HepG2 (cell line): ENCODE measurements around the gene KCTD13. TPM values are rescaled to one million over a fixed set of nuclear protein-coding genes. Genes with fewer than 3 reads are reported as not detected.

Source experiments
- BRCA1 ChIP-seq: sonication (generic); formaldehyde crosslinking; IDR thresholded peaks from 2 replicates; pipeline ENCODE4 v1.4.0; 2020; ENCODE audit warnings: missing genetic modification reagents
- FUBP1 ChIP-seq: sonication (generic); formaldehyde crosslinking; IDR thresholded peaks from 2 replicates; pipeline ENCODE4 v1.5.1; 2020; ENCODE audit warnings: missing genetic modification reagents, mild to moderate bottlenecking, borderline replicate concordance
- KLF9 ChIP-seq: IDR thresholded peaks from 2 replicates; pipeline ENCODE4 v1.6.1; 2016; ENCODE audit warnings: low read depth
- MED13 ChIP-seq: sonication (generic); formaldehyde crosslinking; IDR thresholded peaks from 2 replicates; pipeline ENCODE4 v1.5.0; 2020; ENCODE audit warnings: missing genetic modification reagents
- MEIS2 ChIP-seq: sonication (generic); formaldehyde crosslinking; IDR thresholded peaks from 2 replicates; pipeline ENCODE4 v1.9.0; 2021; ENCODE audit warnings: mild to moderate bottlenecking, missing genetic modification reagents
- MLX ChIP-seq: IDR thresholded peaks from 2 replicates; pipeline ENCODE4 v1.6.1; 2016
- NCOA1 ChIP-seq: sonication (generic); formaldehyde crosslinking; IDR thresholded peaks from 2 replicates; pipeline ENCODE4 v1.9.0; 2021; ENCODE audit warnings: missing genetic modification reagents
- PRDM10 ChIP-seq: sonication (generic); formaldehyde crosslinking; IDR thresholded peaks from 2 replicates; pipeline ENCODE4 v1.4.0; 2020; ENCODE audit warnings: low read depth, missing genetic modification reagents
- REST ChIP-seq, 2 experiments: IDR thresholded peaks; 2 replicates each; pipeline ENCODE4 v1.6.1; 2011 to 2012; ENCODE audit warnings: low read length in 2 of 2, borderline replicate concordance in 1 of 2, low read depth in 1 of 2, mild to moderate bottlenecking in 1 of 2, moderate library complexity in 1 of 2
- SMC3 ChIP-seq: IDR thresholded peaks from 2 replicates; pipeline ENCODE4 v1.6.1; 2011; ENCODE audit warnings: low read length, improper control_type of control experiment
- TGIF2 ChIP-seq: IDR thresholded peaks from 2 replicates; pipeline ENCODE4 v1.6.1; 2016; ENCODE audit warnings: control low read depth, missing compliant biosample characterization
- ZMAT3 ChIP-seq: sonication (generic); formaldehyde crosslinking; conservative IDR thresholded peaks from 2 replicates; pipeline ENCODE4 v1.7.0; 2021; ENCODE audit warnings: missing genetic modification reagents
- ZNF253 ChIP-seq: sonication (generic); formaldehyde crosslinking; IDR thresholded peaks from 2 replicates; pipeline ENCODE4 v1.8.0; 2022; ENCODE audit warnings: mild to moderate bottlenecking, missing genetic modification reagents, borderline replicate concordance
- ZNF350 ChIP-seq: sonication (generic); formaldehyde crosslinking; IDR thresholded peaks from 2 replicates; pipeline ENCODE4 v1.4.0; 2020; ENCODE audit warnings: mild to moderate bottlenecking, low read depth, missing genetic modification reagents, borderline replicate concordance
- ZNF513 ChIP-seq: sonication (generic); formaldehyde crosslinking; conservative IDR thresholded peaks from 2 replicates; pipeline ENCODE4 v1.5.0; 2020; ENCODE audit warnings: missing genetic modification reagents
- ZNF792 ChIP-seq: IDR thresholded peaks from 2 replicates; pipeline ENCODE4 v1.6.1; 2016
- polyA plus RNA-seq, 8 experiments: library from polyadenylated mRNA; depleted of rRNA in 3 of 8; stranded (reverse) in 7 of 8; unstranded in 1 of 8; fragments of >200 nt; fragmentation: Illumina TruSeq in 4 of 8; extraction: Trizol in 4 of 8; gene quantifications; 2 replicates each; pipeline versions ENCODE4 v1.2.1 to v1.2.3, GENCODE V29; 2011 to 2016; ENCODE audit warnings: low read depth in 4 of 8, missing spikeins in 1 of 8, mixed read lengths in 1 of 8; ENCODE audit not compliant: insufficient read depth in 1 of 8
- total RNA-seq, 5 experiments: library from RNA; depleted of rRNA; stranded (reverse); fragments of >200 nt; fragmentation: Illumina TruSeq; extraction: Trizol; gene quantifications; 2 replicates each; pipeline ENCODE4 v1.2.3, GENCODE V29; 2016; ENCODE audit warnings: low read depth in 1 of 5
- TF ChIP-seq, protein P1 (sequence below): sonication (generic); formaldehyde crosslinking; IDR thresholded peaks from 2 replicates; pipeline ENCODE4 v1.8.1; 2023; ENCODE audit warnings: mild to moderate bottlenecking, missing genetic modification reagents, borderline replicate concordance

The KCTD13 gene
- total and polyA plus RNA-seq, 2 of the 13 experiments (the other 11 are each of a cell fraction or from before 2014, with no cell fraction given), result 6.3 to 14.7 TPM

GRCh38 chr16:29862884-29863668 lies 63.0 kb downstream of the KCTD13 start, which contains the start of gene CDIPT (continued):
- TF ChIP-seq PRDM10 (peak; percentile 100), REST (IDR thresholded peaks at IDR 0.05; ENCODE audit: borderline replicate concordance in 1 of 2, low read depth in 1 of 2, low read length in 2 of 2) (peak in 1 of 2 experiments; percentile 34; a peak in 2 of 4 replicates), ZNF253 (CRISPR knock-in tag) (peak; percentile 18; the same call in 1 of the 2 replicates), NCOA1 (CRISPR knock-in tag) (0 out of 2 replicates have a peak, but pooled peaks have one; percentile 21), ZNF350 (CRISPR knock-in tag) (peak; percentile 90; the same call in 1 of the 2 replicates), FUBP1 (CRISPR knock-in tag) (no peak), MLX (peak; percentile 45; the same call in 1 of the 2 replicates), TGIF2 (CRISPR knock-in tag) (peak; percentile 52; the same call in 1 of the 2 replicates), ZMAT3 (CRISPR knock-in tag) (no peak; the same call in 1 of the 2 replicates), ZNF513 (CRISPR knock-in tag) (0 out of 2 replicates have a peak, but pooled peaks have one; percentile 89), MED13 (no peak), ZNF792 (CRISPR knock-in tag) (peak; percentile 79), SMC3 (no peak; the same call in 1 of the 2 replicates), KLF9 (CRISPR knock-in tag) (no peak), BRCA1 (no peak), MEIS2 (peak; percentile 72; the same call in 1 of the 2 replicates)
- TF ChIP-seq, protein P1, sequence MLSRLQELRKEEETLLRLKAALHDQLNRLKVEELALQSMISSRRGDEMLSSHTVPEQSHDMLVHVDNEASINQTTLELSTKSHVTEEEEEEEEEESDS (CRISPR knock-in tag), result no peak; the same call in 1 of the 2 replicates
